ENCODE data around the gene RTEL1. TPM values are rescaled to one million over a fixed set of nuclear protein-coding genes. Genes with fewer than 3 reads are reported as not detected.
"Not testable (repeated sequence)": the region's sequence is repeated elsewhere in the genome, so short reads cannot be mapped to it uniquely, and the experiment has no call there.

The RTEL1 gene
- total RNA-seq, 3 donors from 2014 or later (not counting 1 experiment from before 2014, with no cell fraction given), result 36.3 to 52.0 (median 40.4) TPM

- no peak overlapping the region for H3K27ac ChIP-seq (ENCODE audit: low read length)
- 95% methylated on average over 1 of the region's 2 CpGs for WGBS (ENCODE audit: insufficient coverage)
- peak overlapping the region in 1 of 2 donors; percentile 30 for H3K27ac Mint-ChIP-seq
- intact Hi-C loops (cut with micrococcal nuclease), result no loop called here
- peaks cover 23% of the 10 kb centered on the region for H3K36me3 Mint-ChIP-seq
- no peak for DNase-seq
- ATAC-seq, result no peak
- H3K9me3 ChIP-seq (ENCODE audit: control insufficient read depth, insufficient read depth, low read length), result peaks cover 7% of the 10 kb centered on the region
- H3K36me3 ChIP-seq (ENCODE audit: control insufficient read depth, insufficient read depth, low read length), result peaks cover 20% of the 10 kb centered on the region
- H3K4me1 Mint-ChIP-seq, result peaks cover 27 to 33% of the 10 kb centered on the region in 2 donors
- H3K27me3 Mint-ChIP-seq (ENCODE audit: low read depth in 2 of 2), result no peaks in the 10 kb centered on the region
- no peak for TF ChIP-seq CTCF (IDR thresholded peaks at IDR 0.05)
- no peaks in the 10 kb centered on the region for H3K4me1 ChIP-seq (ENCODE audit: control insufficient read depth, insufficient read depth, low read length)
- H3K4me3 ChIP-seq (ENCODE audit: low read length), result no peak overlapping the region
- no peak overlapping the region for H3K4me3 Mint-ChIP-seq
- no peaks in the 10 kb centered on the region for H3K27me3 ChIP-seq (ENCODE audit: control insufficient read depth, insufficient read depth, low read length)
- H3K9me3 Mint-ChIP-seq, result peaks cover 0 to 4% of the 10 kb centered on the region in 2 donors
These were observed 60.9 kb downstream of the RTEL1 start for GRCh38 chr20:63718996-63719395.

GRCh38 chr20:63722967-63723622 is 65.0 kb downstream of the RTEL1 start:
- peaks cover 22% of the 10 kb centered on the region for H3K36me3 ChIP-seq (ENCODE audit: control insufficient read depth, insufficient read depth, low read length)
- H3K27ac ChIP-seq (ENCODE audit: low read length); intact Hi-C loops (cut with micrococcal nuclease); H3K4me3 ChIP-seq (ENCODE audit: low read length); H3K9me3 Mint-ChIP-seq; H3K27me3 Mint-ChIP-seq (ENCODE audit: low read depth in 2 of 2); H3K4me3 Mint-ChIP-seq; H3K27me3 ChIP-seq (ENCODE audit: control insufficient read depth, insufficient read depth, low read length); DNase-seq; ATAC-seq: not testable (repeated sequence)
- WGBS (ENCODE audit: insufficient coverage), result 92% methylated on average over 2 of the region's 2 CpGs
- peaks cover 11% of the 10 kb centered on the region for H3K4me1 ChIP-seq (ENCODE audit: control insufficient read depth, insufficient read depth, low read length)
- H3K9me3 ChIP-seq (ENCODE audit: control insufficient read depth, insufficient read depth, low read length), result peaks cover 11% of the 10 kb centered on the region
- Mint-ChIP-seq H3K36me3 (peaks cover 23% of the 10 kb centered on the region), H3K4me1 (peaks cover 14 to 26% of the 10 kb centered on the region in 2 donors), H3K27ac (peak overlapping the region in 1 of 2 donors; percentile 13)

GRCh38 chr20:63730189-63730733 is 72.1 kb downstream of the RTEL1 start:
- Histone ChIP-seq H3K36me3 (ENCODE audit: control insufficient read depth, insufficient read depth, low read length) (peaks cover 25% of the 10 kb centered on the region), H3K27ac (ENCODE audit: low read length) (peak overlapping the region; percentile 21), H3K4me1 (ENCODE audit: control insufficient read depth, insufficient read depth, low read length) (peaks cover 59% of the 10 kb centered on the region)
- H3K27me3 ChIP-seq (ENCODE audit: control insufficient read depth, insufficient read depth, low read length); ATAC-seq; H3K4me3 Mint-ChIP-seq; H3K4me3 ChIP-seq (ENCODE audit: low read length); H3K9me3 Mint-ChIP-seq; H3K27me3 Mint-ChIP-seq (ENCODE audit: low read depth in 2 of 2); H3K9me3 ChIP-seq (ENCODE audit: control insufficient read depth, insufficient read depth, low read length); H3K27ac Mint-ChIP-seq; H3K36me3 Mint-ChIP-seq: not testable (repeated sequence)
- intact Hi-C loops (cut with micrococcal nuclease), result loop anchor here (10.0 kb wide), 1 partner anchor 95 kb away; no protein-coding TSS in a partner anchor
- peak in 1 of 2 donors; percentile 16 for DNase-seq
- WGBS (ENCODE audit: insufficient coverage), result 66% methylated on average over 18 of the region's 18 CpGs
- peaks cover 33 to 34% of the 10 kb centered on the region in 2 donors for H3K4me1 Mint-ChIP-seq

GRCh38 chr20:63731410-63731809 is 73.3 kb downstream of the RTEL1 start:
- H3K4me3 ChIP-seq (ENCODE audit: low read length), result no peak overlapping the region
- Mint-ChIP-seq H3K27ac (no peak overlapping the region), H3K27me3 (ENCODE audit: low read depth in 2 of 2) (no peaks in the 10 kb centered on the region), H3K9me3 (no peaks in the 10 kb centered on the region), H3K4me1 (peaks cover 45% of the 10 kb centered on the region in 2 donors), H3K36me3 (no peaks in the 10 kb centered on the region), H3K4me3 (no peak overlapping the region)
- no peak for TF ChIP-seq CTCF (IDR thresholded peaks at IDR 0.05)
- DNase-seq, result no peak
- peaks cover 24% of the 10 kb centered on the region for H3K36me3 ChIP-seq (ENCODE audit: control insufficient read depth, insufficient read depth, low read length)
- ATAC-seq, result no peak
- H3K27ac ChIP-seq (ENCODE audit: low read length), result no peak overlapping the region
- intact Hi-C loops (cut with micrococcal nuclease), result loop anchor here (10.0 kb wide), 1 partner anchor 97 kb away; no protein-coding TSS in a partner anchor
- H3K4me1 ChIP-seq (ENCODE audit: control insufficient read depth, insufficient read depth, low read length), result peaks cover 70% of the 10 kb centered on the region
- H3K27me3 ChIP-seq (ENCODE audit: control insufficient read depth, insufficient read depth, low read length), result no peaks in the 10 kb centered on the region
- 83% methylated on average over 4 of the region's 5 CpGs for WGBS (ENCODE audit: insufficient coverage)
- no peaks in the 10 kb centered on the region for H3K9me3 ChIP-seq (ENCODE audit: control insufficient read depth, insufficient read depth, low read length)

All from natural killer cell (primary cell).